ES-I3 (cell line): ENCODE measurements around the gene C20orf202.
"Not testable (repeated sequence)": the region's sequence is repeated elsewhere in the genome, so short reads cannot be mapped to it uniquely, and the experiment has no call there.

ENCODE experiments used
- H3K36me3 ChIP-seq: 2 replicates; pipeline ENCODE4 v1.6.1; 2013; ENCODE audit warnings: mild to moderate bottlenecking, low read length, control low read depth, moderate library complexity; ENCODE audit not compliant: insufficient read depth
- H3K4me1 ChIP-seq: 2 replicates; pipeline ENCODE4 v1.6.1; 2013; ENCODE audit warnings: mild to moderate bottlenecking, control low read depth, low read length; ENCODE audit not compliant: insufficient read depth
- H3K9ac ChIP-seq: 2 replicates; pipeline ENCODE4 v1.6.1; 2013; ENCODE audit warnings: low read depth, mild to moderate bottlenecking, low read length, moderate library complexity
- H3K9me3 ChIP-seq: 2 replicates; pipeline ENCODE4 v1.6.1; 2013; ENCODE audit warnings: mild to moderate bottlenecking, low read length, moderate library complexity; ENCODE audit not compliant: control insufficient read depth, insufficient read depth

Gene C20orf202

GRCh38 chr20:1229541-1229940 is 26.3 kb downstream of the C20orf202 start:
- Histone ChIP-seq H3K9ac (no peak overlapping the region), H3K4me1 (no peaks in the 10 kb centered on the region; the same call in 1 of the 2 replicates), H3K36me3 (no peaks in the 10 kb centered on the region), H3K9me3 (no peaks in the 10 kb centered on the region)

DNA sequence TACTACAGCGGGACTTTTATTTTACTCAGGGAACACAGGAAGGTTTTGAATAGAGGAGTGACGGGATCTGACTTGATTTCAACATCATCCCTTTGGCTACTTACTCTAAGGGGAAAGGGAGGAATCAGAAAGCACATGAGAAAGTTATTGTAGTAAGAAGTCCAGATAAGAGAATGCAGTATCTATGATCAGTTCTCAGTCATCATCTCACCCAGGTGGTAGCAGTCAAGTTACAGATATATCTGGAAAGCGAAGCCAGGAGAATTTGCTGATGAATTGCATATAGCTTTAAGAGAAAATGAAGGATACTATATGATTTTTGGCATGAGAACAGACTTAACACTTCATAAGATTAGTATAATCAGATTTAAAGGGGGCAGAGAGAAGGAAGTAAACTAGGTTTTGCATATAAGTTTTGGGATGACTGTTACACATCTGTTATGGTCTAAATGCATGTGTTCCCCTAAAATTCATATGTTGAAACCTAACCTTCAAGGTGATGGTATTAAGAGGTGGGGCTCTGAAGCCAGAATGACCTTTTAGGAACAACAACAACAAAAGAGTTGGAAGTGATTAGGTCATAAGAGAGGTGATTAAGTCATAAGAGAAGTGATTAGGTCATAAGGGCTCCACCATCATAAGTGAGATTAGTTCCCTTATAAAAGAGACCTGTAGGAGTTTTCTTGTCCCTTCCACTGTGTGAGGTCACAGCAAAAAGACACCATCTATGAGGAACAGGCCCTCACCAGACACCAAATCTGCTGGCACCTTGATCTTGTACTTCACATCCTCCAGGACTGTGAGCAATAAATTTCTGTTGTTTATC is 29.2 kb downstream of the C20orf202 start:
- no peaks in the 10 kb centered on the region for H3K4me1 ChIP-seq
- no peaks in the 10 kb centered on the region for H3K9me3 ChIP-seq
- no peaks in the 10 kb centered on the region for H3K36me3 ChIP-seq
- no peak overlapping the region for H3K9ac ChIP-seq

DNA sequence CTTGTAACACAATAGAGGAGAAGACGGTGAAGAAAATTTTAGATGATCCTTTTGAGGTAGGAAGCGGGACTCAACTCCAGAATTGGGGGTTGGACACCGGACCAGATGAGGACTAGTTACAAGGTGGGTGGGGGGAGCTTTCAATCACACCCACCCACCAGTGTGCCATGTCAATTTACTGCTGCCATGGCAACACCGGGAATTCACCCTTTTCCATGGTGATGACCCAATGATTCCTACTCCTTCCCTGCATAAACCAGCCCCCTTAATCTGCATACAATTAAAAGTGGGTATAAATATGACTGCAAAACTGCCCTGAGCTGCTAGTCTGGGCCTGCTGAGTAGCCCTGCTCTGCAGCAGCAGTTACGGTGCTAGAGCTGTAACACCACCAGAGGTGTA is 37.3 kb downstream of the C20orf202 start:
- Histone ChIP-seq H3K4me1 (peaks cover 2% of the 10 kb centered on the region; the same call in 1 of the 2 replicates), H3K9me3 (no peaks in the 10 kb centered on the region), H3K9ac (no peak overlapping the region), H3K36me3 (no peaks in the 10 kb centered on the region)

GRCh38 chr20:1241456-1241855 is 38.2 kb downstream of the C20orf202 start:
- no peak overlapping the region for H3K9ac ChIP-seq
- H3K4me1 ChIP-seq: peaks cover 2% of the 10 kb centered on the region; the same call in 1 of the 2 replicates
- H3K9me3 ChIP-seq: no peaks in the 10 kb centered on the region
- H3K36me3 ChIP-seq: no peaks in the 10 kb centered on the region

DNA sequence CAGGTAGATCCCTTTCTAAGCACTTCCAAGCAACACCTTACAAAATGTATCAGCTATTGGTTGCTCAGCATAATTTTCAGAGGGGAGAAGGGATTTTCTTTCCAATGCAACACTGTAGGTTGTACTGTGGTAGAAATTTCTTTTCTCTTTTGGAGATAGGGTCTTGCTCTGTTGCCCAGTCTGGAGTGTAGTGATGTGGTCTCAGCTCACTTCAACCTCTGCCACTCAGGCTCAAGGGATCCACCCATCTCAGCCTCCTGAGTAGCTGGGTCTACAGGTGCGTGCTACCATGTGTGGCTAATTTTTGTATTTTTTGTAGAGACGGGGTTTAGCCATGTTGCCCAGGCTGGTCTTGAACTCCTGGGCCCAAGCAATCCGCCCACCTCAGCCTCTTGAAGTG is 38.8 kb downstream of the C20orf202 start:
- no peaks in the 10 kb centered on the region for H3K9me3 ChIP-seq
- peaks cover 2% of the 10 kb centered on the region; the same call in 1 of the 2 replicates for H3K4me1 ChIP-seq
- no peaks in the 10 kb centered on the region for H3K36me3 ChIP-seq
- no peak overlapping the region for H3K9ac ChIP-seq

DNA sequence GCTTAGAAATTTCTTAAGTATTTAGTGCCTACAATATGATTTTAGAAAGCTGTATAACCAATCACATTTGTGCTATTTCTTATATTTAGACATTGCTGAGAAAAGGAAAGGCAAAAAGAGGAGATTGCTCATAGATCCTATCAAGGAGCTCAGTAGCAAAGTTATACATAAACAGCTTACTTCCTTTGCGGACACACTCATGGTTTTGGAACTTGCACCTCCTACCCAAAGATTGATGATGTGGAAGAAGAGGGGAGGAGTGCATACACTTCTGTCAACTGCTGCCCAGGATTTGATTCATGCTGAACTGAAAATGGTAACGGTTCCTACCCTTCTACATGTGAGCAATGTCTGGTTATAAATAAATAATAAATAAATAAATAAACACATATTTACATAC is 39.3 kb downstream of the C20orf202 start:
- no peak overlapping the region for H3K9ac ChIP-seq
- H3K36me3 ChIP-seq: no peaks in the 10 kb centered on the region
- peaks cover 2% of the 10 kb centered on the region; the same call in 1 of the 2 replicates for H3K4me1 ChIP-seq
- H3K9me3 ChIP-seq: no peaks in the 10 kb centered on the region

- Histone ChIP-seq H3K36me3 (no peaks in the 10 kb centered on the region), H3K9me3 (no peaks in the 10 kb centered on the region), H3K4me1 (peaks cover 2% of the 10 kb centered on the region; the same call in 1 of the 2 replicates), H3K9ac (no peak overlapping the region)
Measured at GRCh38 chr20:1245578-1245977, 42.3 kb downstream of the C20orf202 start.

- Histone ChIP-seq H3K4me1 (no peaks in the 10 kb centered on the region), H3K9ac (no peak overlapping the region), H3K36me3 (no peaks in the 10 kb centered on the region), H3K9me3 (no peaks in the 10 kb centered on the region)
Measured at GRCh38 chr20:1247689-1248088, 44.4 kb downstream of the C20orf202 start.

GRCh38 chr20:1250282-1250681 is 47.0 kb downstream of the C20orf202 start:
- H3K36me3 ChIP-seq, H3K9me3 ChIP-seq, H3K4me1 ChIP-seq, H3K9ac ChIP-seq: not testable (repeated sequence)

- Histone ChIP-seq H3K9ac (no peak overlapping the region), H3K36me3 (no peaks in the 10 kb centered on the region), H3K4me1 (no peaks in the 10 kb centered on the region), H3K9me3 (no peaks in the 10 kb centered on the region)
Measured at GRCh38 chr20:1252416-1252815, 49.2 kb downstream of the C20orf202 start.

DNA sequence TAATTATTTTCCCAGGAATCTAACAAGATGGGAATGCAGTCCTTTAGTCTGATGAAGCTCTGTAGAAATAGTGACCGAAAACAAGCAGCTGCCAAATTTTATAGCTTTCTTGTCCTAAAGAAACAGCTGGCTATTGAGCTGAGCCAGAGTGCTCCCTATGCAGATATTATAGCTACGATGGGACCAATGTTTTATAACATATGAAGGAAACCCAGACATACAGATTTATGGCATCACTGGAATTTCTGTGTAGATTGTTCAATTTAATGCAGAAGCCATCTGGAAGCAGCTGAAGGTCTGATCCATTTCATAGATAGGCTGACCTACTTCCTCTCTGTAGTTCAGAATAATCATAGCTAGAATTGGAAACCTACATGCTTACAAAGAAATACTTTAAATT is 51.0 kb downstream of the C20orf202 start:
- H3K9me3 ChIP-seq: no peaks in the 10 kb centered on the region
- H3K9ac ChIP-seq: no peak overlapping the region
- no peaks in the 10 kb centered on the region for H3K4me1 ChIP-seq
- no peaks in the 10 kb centered on the region for H3K36me3 ChIP-seq

DNA sequence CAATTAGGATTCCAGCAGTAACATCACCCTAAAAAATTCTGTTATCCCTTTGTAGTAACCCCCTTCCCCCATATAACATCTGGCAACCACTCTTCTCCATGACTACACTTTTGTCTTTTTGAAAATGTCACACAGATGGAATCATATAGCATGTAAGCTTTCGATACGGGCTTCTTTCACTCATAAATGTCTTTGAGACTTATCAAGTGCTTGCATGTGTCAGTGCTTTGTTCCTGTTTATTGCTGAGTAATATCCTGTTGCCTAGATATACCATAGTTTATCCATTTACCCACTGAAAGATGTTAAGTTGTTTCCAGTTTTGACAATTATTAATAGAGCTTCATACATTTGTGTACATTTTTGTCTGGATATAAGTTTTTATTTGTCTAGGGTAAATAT is 52.4 kb downstream of the C20orf202 start:
- no peaks in the 10 kb centered on the region for H3K36me3 ChIP-seq
- H3K4me1 ChIP-seq: no peaks in the 10 kb centered on the region
- no peak overlapping the region for H3K9ac ChIP-seq
- no peaks in the 10 kb centered on the region for H3K9me3 ChIP-seq
